ENCODE measurements around the gene GSG1L2.

GRCh38 chr17:9810100-9810949, 11.6 kb downstream of the GSG1L2 start:
- TF ChIP-seq CTCF (IDR thresholded peaks at IDR 0.05; ENCODE audit: insufficient read depth, low read depth, low read length) = no peak
- no peak for TF ChIP-seq EZH2 (IDR thresholded peaks at IDR 0.05; ENCODE audit: insufficient read depth, low read length)
